Measurements from ENCODE around the gene CENPF.

CENPF gene

GRCh38 chr1:214688891-214689290 lies 85.9 kb downstream of the CENPF start:
- FAIRE-seq (no peak), DNase-seq (ENCODE audit: extremely low spot score, insufficient read length, low read depth) (no peak)

- FAIRE-seq (no peak), DNase-seq (ENCODE audit: extremely low spot score, insufficient read length, low read depth) (no peak)
Measured at GRCh38 chr1:214694769-214695168, 91.8 kb downstream of the CENPF start.

DNA sequence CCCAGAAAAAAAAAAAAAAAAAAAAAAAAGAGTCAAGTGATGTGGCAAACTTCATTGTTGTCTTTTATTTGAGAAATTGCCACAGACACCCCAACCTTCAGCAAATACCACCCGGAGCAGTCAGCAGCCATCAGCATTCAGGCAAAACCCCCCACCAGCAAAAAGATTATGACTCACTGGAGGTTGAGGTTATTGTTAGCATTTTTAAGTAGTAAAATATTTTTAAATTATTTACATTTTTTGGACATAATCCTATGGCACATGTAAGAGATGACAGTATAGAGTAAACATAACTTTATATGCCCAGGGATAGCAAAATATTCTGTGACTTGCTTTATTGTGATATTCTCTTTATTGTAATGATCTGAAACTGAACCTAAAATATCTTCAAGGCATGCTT lies 95.6 kb downstream of the CENPF start:
- FAIRE-seq: no peak
- DNase-seq (ENCODE audit: extremely low spot score, insufficient read length, low read depth): no peak

GRCh38 chr1:214700437-214700836 lies 97.4 kb downstream of the CENPF start:
- FAIRE-seq: no peak

GRCh38 chr1:214702556-214702955 lies 99.6 kb downstream of the CENPF start:
- FAIRE-seq: no peak

More at GRCh38 chr1:214700437-214700836, 97.4 kb downstream of the CENPF start:
- no peak for DNase-seq (ENCODE audit: extremely low spot score, insufficient read length, low read depth)

GRCh38 chr1:214707306-214708087 lies 104.5 kb downstream of the CENPF start:
- no peak for FAIRE-seq
- no peak for DNase-seq (ENCODE audit: extremely low spot score, insufficient read length, low read depth)

More at GRCh38 chr1:214702556-214702955, 99.6 kb downstream of the CENPF start:
- DNase-seq (ENCODE audit: extremely low spot score, insufficient read length, low read depth): no peak

DNA sequence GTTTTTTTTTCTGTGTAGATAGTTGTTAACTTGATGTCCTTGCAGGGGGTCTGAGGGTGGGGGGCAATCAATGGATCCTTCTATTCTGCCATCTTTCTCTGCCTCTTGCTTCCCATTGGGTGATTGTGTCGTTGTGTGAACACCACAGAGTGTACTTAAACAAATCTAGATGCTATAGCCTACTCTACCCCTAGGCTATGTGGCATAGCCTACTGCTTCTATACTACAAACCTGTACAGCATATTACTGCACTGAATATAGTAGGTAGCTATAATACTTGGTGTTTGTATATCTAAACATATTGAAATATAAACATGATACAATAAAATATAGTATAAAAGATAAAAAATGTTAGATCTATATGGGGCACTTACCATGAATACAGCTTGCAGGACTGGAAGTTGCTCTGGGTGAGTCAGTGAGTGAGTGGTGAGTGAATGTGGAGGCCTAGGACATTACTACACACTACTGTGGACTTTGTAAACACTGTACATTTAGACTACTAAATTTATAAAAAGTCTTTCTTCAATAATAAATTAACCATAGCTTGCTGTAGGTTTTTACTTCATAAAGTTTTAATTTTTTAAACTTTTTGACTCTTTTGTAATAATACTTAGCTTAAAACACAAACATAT lies 105.4 kb downstream of the CENPF start:
- FAIRE-seq: no peak

GRCh38 chr1:214709241-214709640 lies 106.2 kb downstream of the CENPF start:
- FAIRE-seq: no peak

More for the DNA sequence above, 105.4 kb downstream of the CENPF start:
- no peak for DNase-seq (ENCODE audit: extremely low spot score, insufficient read length, low read depth)

DNA sequence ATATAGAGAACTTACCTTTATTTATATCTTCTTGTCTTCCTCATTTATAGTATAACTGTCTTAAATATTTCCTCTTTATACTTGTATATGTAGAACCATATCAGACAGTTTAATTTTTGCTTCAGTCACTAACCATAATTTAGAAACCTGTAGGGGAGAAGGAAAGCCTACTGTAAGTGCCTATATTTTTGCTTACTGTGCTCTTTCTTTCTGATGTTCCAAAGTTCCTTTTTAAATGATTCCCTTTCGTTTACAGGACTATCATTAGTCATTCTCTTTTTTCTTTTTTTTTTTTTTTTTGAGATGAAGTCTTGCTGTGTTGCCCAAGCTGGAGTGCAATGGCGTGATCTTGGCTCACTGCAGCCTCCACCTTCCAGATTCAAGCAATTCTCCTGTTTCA lies 109.7 kb downstream of the CENPF start:
- FAIRE-seq (no peak), DNase-seq (ENCODE audit: extremely low spot score, insufficient read length, low read depth) (no peak)

More at GRCh38 chr1:214709241-214709640, 106.2 kb downstream of the CENPF start:
- no peak for DNase-seq (ENCODE audit: extremely low spot score, insufficient read length, low read depth)
